ENCODE results near the gene ZNF497.
"Not testable (repeated sequence)": the region's sequence is repeated elsewhere in the genome, so short reads cannot be mapped to it uniquely, and the experiment has no call there.

The ZNF497 gene

GRCh38 chr19:58394821-58395219 lies 32.3 kb upstream of the ZNF497 start:
- no peak for DNase-seq (ENCODE audit: low read depth in 2 of 2)

GRCh38 chr19:58393725-58394033 lies 31.1 kb upstream of the ZNF497 start:
- DNase-seq (ENCODE audit: low read depth in 2 of 2) = no peak

- DNase-seq (ENCODE audit: low read depth in 2 of 2) = no peak
Measured at GRCh38 chr19:58392945-58393724, 30.6 kb upstream of the ZNF497 start.

- DNase-seq (ENCODE audit: low read depth in 2 of 2) = no peak
Measured at GRCh38 chr19:58388175-58388526, 25.6 kb upstream of the ZNF497 start.

GRCh38 chr19:58387338-58388174 lies 25.0 kb upstream of the ZNF497 start:
- no peak for DNase-seq (ENCODE audit: low read depth in 2 of 2)

- DNase-seq (ENCODE audit: low read depth in 2 of 2) = peak; percentile 90 to 93
Measured at GRCh38 chr19:58386576-58387337, 24.2 kb upstream of the ZNF497 start, which contains the start of gene RPS5. RPS5 (plus strand) TSS chr19:58387269; CDS start chr19:58388138, 869 bp downstream.

- no peak for DNase-seq (ENCODE audit: low read depth in 2 of 2)
Measured at GRCh38 chr19:58385891-58386575, 23.5 kb upstream of the ZNF497 start.

- DNase-seq (ENCODE audit: low read depth in 2 of 2) = no peak
Measured at GRCh38 chr19:58385313-58385890, 22.9 kb upstream of the ZNF497 start.

GRCh38 chr19:58382997-58383603 lies 20.5 kb upstream of the ZNF497 start:
- DNase-seq (ENCODE audit: low read depth in 2 of 2) = no peak

- no peak for DNase-seq (ENCODE audit: low read depth in 2 of 2)
Measured at GRCh38 chr19:58381460-58382212, 19.1 kb upstream of the ZNF497 start.

GRCh38 chr19:58380662-58381459 lies 18.3 kb upstream of the ZNF497 start, which contains the start of gene ZNF837:
ZNF837 (minus strand) TSS chr19:58381030; CDS start chr19:58369332, 11,698 bp downstream.
- peak; percentile 97 to 98 for DNase-seq (ENCODE audit: low read depth in 2 of 2)

GRCh38 chr19:58380037-58380661 lies 17.6 kb upstream of the ZNF497 start:
- no peak for DNase-seq (ENCODE audit: low read depth in 2 of 2)

GRCh38 chr19:58379246-58379645 lies 16.7 kb upstream of the ZNF497 start:
- DNase-seq (ENCODE audit: low read depth in 2 of 2) = no peak

- DNase-seq (ENCODE audit: low read depth in 2 of 2) = not testable (repeated sequence)
Measured at GRCh38 chr19:58376724-58377123, 14.2 kb upstream of the ZNF497 start.

- DNase-seq (ENCODE audit: low read depth in 2 of 2) = no peak
Measured at GRCh38 chr19:58374200-58374599, 11.6 kb upstream of the ZNF497 start.

GRCh38 chr19:58372311-58373133 lies 10.0 kb upstream of the ZNF497 start:
- no peak for DNase-seq (ENCODE audit: low read depth in 2 of 2)

- DNase-seq (ENCODE audit: low read depth in 2 of 2) = no peak
Measured at GRCh38 chr19:58368561-58369360, 6.2 kb upstream of the ZNF497 start.
